Effector memory CD4-positive, alpha-beta T cell (primary cell): Measurements from ENCODE around the gene ARMC3.
"Not testable (repeated sequence)": the region's sequence is repeated elsewhere in the genome, so short reads cannot be mapped to it uniquely, and the experiment has no call there.

ENCODE experiments used
- DNase-seq, 3 donors: peaks; one replicate each; pipeline ENCODE4 v3.0.0-alpha.2; 2020
- H3K27ac ChIP-seq: 2 replicates; pipeline ENCODE4 v1.7.0; 2013; ENCODE audit warnings: mild to moderate bottlenecking, low read length, moderate library complexity; ENCODE audit not compliant: insufficient read depth, poor library complexity, severe bottlenecking
- H3K27me3 ChIP-seq: replicated peaks from 2 replicates; pipeline ENCODE4 v1.7.0; 2013; ENCODE audit warnings: mild to moderate bottlenecking, low read length; ENCODE audit not compliant: insufficient read depth, control insufficient read depth, poor library complexity, severe bottlenecking
- H3K36me3 ChIP-seq: 2 replicates; pipeline ENCODE4 v1.7.0; 2013; ENCODE audit warnings: mild to moderate bottlenecking, low read length, moderate library complexity; ENCODE audit not compliant: control insufficient read depth, insufficient read depth
- H3K4me1 ChIP-seq: 2 replicates; pipeline ENCODE4 v1.7.0; 2013; ENCODE audit warnings: low read length, mild to moderate bottlenecking; ENCODE audit not compliant: control insufficient read depth, insufficient read depth, poor library complexity, severe bottlenecking
- H3K4me3 ChIP-seq: 2 replicates; pipeline ENCODE4 v1.7.0; 2013; ENCODE audit warnings: low read length, low read depth, mild to moderate bottlenecking; ENCODE audit not compliant: insufficient read depth, poor library complexity, severe bottlenecking
- H3K9me3 ChIP-seq: 2 replicates; pipeline ENCODE4 v1.7.0; 2013; ENCODE audit warnings: mild to moderate bottlenecking, low read length, moderate library complexity; ENCODE audit not compliant: control insufficient read depth
- total RNA-seq, 3 donors: gene quantifications; one replicate each; lab custom pipeline; 2026; lab: John Stamatoyannopoulos, UW

ARMC3 gene
- 0 to 0.19 (median 0) reads per million in 3 donors for total RNA-seq

GRCh38 chr10:22927661-22928403, at the start of gene ARMC3:
TSS of gene ARMC3 (plus strand) at chr10:22928053. CDS start at chr10:22931997, 3,944 bp downstream.
- peaks cover 7% of the 10 kb centered on the region for H3K27me3 ChIP-seq
- peak within 1 kb of the TSS; percentile 54 for H3K4me3 ChIP-seq
- H3K4me1 ChIP-seq = no peaks in the 10 kb centered on the region
- H3K9me3 ChIP-seq = no peaks in the 10 kb centered on the region
- no peaks in the 10 kb centered on the region for H3K36me3 ChIP-seq
- peak; percentile 47 to 57 (median 52) for DNase-seq
- H3K27ac ChIP-seq = no peak within 1 kb of the TSS

GRCh38 chr10:22891797-22892196, 36.1 kb upstream of the ARMC3 start:
- no peak for DNase-seq
- H3K27me3 ChIP-seq = no peaks in the 10 kb centered on the region
- no peak overlapping the region for H3K4me3 ChIP-seq
- H3K36me3 ChIP-seq = no peaks in the 10 kb centered on the region
- no peak overlapping the region for H3K27ac ChIP-seq
- no peaks in the 10 kb centered on the region for H3K4me1 ChIP-seq
- no peaks in the 10 kb centered on the region for H3K9me3 ChIP-seq

- DNase-seq = no peak
- Histone ChIP-seq H3K4me3 (no peak overlapping the region), H3K9me3 (no peaks in the 10 kb centered on the region), H3K27me3 (no peaks in the 10 kb centered on the region), H3K4me1 (no peaks in the 10 kb centered on the region), H3K36me3 (no peaks in the 10 kb centered on the region), H3K27ac (no peak overlapping the region)
These were observed 34.1 kb upstream of the ARMC3 start for GRCh38 chr10:22893781-22894180.

- no peaks in the 10 kb centered on the region for H3K36me3 ChIP-seq
- no peaks in the 10 kb centered on the region for H3K9me3 ChIP-seq
- H3K4me3 ChIP-seq = no peak overlapping the region
- no peak overlapping the region for H3K27ac ChIP-seq
- DNase-seq = no peak
- H3K4me1 ChIP-seq = no peaks in the 10 kb centered on the region
- no peaks in the 10 kb centered on the region for H3K27me3 ChIP-seq
These were observed 33.1 kb upstream of the ARMC3 start for GRCh38 chr10:22894714-22895113.

GRCh38 chr10:22895252-22895651, 32.6 kb upstream of the ARMC3 start:
- Histone ChIP-seq H3K4me1 (no peaks in the 10 kb centered on the region), H3K27me3 (no peaks in the 10 kb centered on the region), H3K9me3 (no peaks in the 10 kb centered on the region), H3K36me3 (no peaks in the 10 kb centered on the region), H3K27ac (no peak overlapping the region), H3K4me3 (no peak overlapping the region)
- DNase-seq = no peak

GRCh38 chr10:22897371-22897770, 30.5 kb upstream of the ARMC3 start:
- no peak overlapping the region for H3K27ac ChIP-seq
- no peaks in the 10 kb centered on the region for H3K27me3 ChIP-seq
- H3K4me1 ChIP-seq = no peaks in the 10 kb centered on the region
- no peak overlapping the region for H3K4me3 ChIP-seq
- no peak for DNase-seq
- H3K9me3 ChIP-seq = no peaks in the 10 kb centered on the region
- H3K36me3 ChIP-seq = no peaks in the 10 kb centered on the region

GRCh38 chr10:22899307-22899706, 28.5 kb upstream of the ARMC3 start:
- Histone ChIP-seq H3K27ac (no peak overlapping the region), H3K27me3 (no peaks in the 10 kb centered on the region), H3K4me1 (no peaks in the 10 kb centered on the region), H3K4me3 (no peak overlapping the region), H3K9me3 (no peaks in the 10 kb centered on the region), H3K36me3 (no peaks in the 10 kb centered on the region)
- no peak for DNase-seq

- Histone ChIP-seq H3K27ac (no peak overlapping the region), H3K4me3 (no peak overlapping the region), H3K4me1 (no peaks in the 10 kb centered on the region), H3K36me3 (no peaks in the 10 kb centered on the region), H3K27me3 (no peaks in the 10 kb centered on the region), H3K9me3 (no peaks in the 10 kb centered on the region)
- DNase-seq = no peak
These were observed 28.1 kb upstream of the ARMC3 start for GRCh38 chr10:22899775-22900174.

- no peaks in the 10 kb centered on the region for H3K36me3 ChIP-seq
- no peak for DNase-seq
- no peak overlapping the region for H3K4me3 ChIP-seq
- no peaks in the 10 kb centered on the region for H3K4me1 ChIP-seq
- H3K27me3 ChIP-seq = no peaks in the 10 kb centered on the region
- no peak overlapping the region for H3K27ac ChIP-seq
- H3K9me3 ChIP-seq = no peaks in the 10 kb centered on the region
These were observed 26.8 kb upstream of the ARMC3 start for GRCh38 chr10:22900841-22901601.

- not testable (repeated sequence) for H3K4me3 ChIP-seq, H3K4me1 ChIP-seq, DNase-seq
These were observed 25.7 kb upstream of the ARMC3 start for GRCh38 chr10:22902147-22902546.

More at GRCh38 chr10:22902147-22902546, 25.7 kb upstream of the ARMC3 start:
- H3K36me3 ChIP-seq, H3K27ac ChIP-seq, H3K9me3 ChIP-seq, H3K27me3 ChIP-seq: not testable (repeated sequence)
